Sciatic nerve (tissue), 2 donors: ENCODE results near the gene ZNF512B. TPM values are rescaled to one million over a fixed set of nuclear protein-coding genes. Genes with fewer than 3 reads are reported as not detected.
A peak's percentile ranks its signal among the peaks of the same experiment; 100 is the strongest.
"Not testable (repeated sequence)": the region's sequence is repeated elsewhere in the genome, so short reads cannot be mapped to it uniquely, and the experiment has no call there.

Experiments
- ATAC-seq: fragments of 200-7000 bp; cut with Tn5 transposase; one replicate; pipeline ENCODE4 v1.9.1; 2020; ENCODE audit warnings: mild to moderate bottlenecking, moderate library complexity
- DNase-seq: peaks from one replicate; pipeline ENCODE4 v3.0.0-alpha.2; 2020; ENCODE audit warnings: low spot score
- intact Hi-C: fragments of 100-400 bp; cut with DNase I; formaldehyde crosslinking; loops from one replicate; pipeline ENCODE4 v1.14.2; 2022
- total RNA-seq: library from RNA; stranded (reverse); fragmentation: NEBNext Ultra II Directional; extraction: Animal tissue kit (Norgen Biotek cat#: 25700); gene quantifications from one replicate; pipeline ENCODE4 v1.2.1, GENCODE V29; 2021
- donor health status: DM: no; HTN: no; CAD: no.
- donor health status: DM: no; HTN: no; CAD: no.

Gene ZNF512B
- 13.6 TPM for total RNA-seq

DNA sequence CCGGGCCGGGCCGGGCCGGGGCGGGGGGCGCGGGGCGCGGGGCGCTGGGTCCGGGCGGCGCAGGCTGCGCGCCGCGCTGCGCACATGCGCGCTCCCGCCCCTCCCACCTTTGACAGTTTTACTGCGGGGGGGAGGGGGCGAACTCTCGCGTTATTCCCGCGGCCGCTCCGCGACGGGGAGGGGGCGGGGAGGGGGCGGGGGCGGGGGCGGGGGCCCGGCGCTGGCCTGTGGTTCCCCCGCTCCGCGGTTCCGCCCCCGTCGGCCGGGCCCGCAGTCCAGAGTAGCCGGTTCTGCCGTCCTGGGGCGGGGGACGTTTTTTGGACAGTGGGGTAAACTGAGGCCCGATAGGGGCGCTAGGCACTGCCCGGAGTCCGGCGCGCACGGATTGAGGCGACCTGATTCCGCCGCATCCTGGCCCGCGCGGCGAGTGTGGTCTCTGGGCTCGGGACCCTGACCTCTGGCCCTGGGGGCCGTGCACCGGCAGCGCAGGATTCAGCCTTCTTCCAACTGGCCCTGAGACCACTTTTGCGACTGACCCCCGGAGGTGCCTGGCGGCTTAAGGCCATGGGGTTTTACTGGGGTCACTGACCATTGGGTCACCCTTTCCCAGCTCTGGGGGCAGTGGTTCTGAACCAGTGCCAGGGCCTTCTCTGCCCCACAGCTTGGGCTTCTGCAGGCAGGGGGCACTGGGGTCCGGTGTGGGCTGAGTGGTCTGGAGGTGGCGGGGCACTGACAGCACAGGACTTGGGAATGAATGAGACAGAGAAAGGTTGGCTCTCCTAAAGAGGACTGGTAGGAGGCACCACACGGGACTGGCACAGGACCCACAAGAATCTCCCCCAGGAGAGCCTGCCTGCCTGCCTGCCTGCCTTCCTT lies at the start of gene ZNF512B:
Gene ZNF512B, minus strand, starts transcription at position 93 of the 876 bp plus-strand sequence. CDS start 1,980 bp downstream, outside the sequence.
- intact Hi-C loops = no loop called here
- DNase-seq = peak; percentile 81
- peak; percentile 31 for ATAC-seq

GRCh38 chr20:64015635-64016034 lies 45.9 kb upstream of the ZNF512B start:
- ATAC-seq (no peak), DNase-seq (no peak)
- intact Hi-C loops = no loop called here

GRCh38 chr20:64012385-64013154 lies 42.8 kb upstream of the ZNF512B start:
- intact Hi-C loops, ATAC-seq, DNase-seq: not testable (repeated sequence)

DNA sequence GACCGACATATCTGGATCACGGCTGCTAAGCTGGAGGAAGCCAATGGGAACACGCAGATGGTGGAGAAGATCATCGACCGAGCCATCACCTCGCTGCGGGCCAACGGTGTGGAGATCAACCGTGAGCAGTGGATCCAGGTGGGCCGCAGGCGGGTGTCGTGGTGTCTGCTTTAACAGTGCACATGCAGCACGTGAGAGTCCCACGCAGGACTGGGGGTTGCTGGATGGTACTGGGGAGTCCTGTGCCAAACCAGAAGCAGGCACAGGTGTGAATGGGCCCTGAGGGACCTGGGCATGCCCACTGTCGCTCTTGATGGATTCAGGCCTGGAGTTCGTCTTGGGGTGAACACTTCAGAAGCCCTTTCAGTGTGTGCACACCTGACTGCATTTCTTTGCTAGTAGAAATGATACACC lies 41.6 kb upstream of the ZNF512B start:
- DNase-seq = no peak
- intact Hi-C loops = no loop called here
- no peak for ATAC-seq

DNA sequence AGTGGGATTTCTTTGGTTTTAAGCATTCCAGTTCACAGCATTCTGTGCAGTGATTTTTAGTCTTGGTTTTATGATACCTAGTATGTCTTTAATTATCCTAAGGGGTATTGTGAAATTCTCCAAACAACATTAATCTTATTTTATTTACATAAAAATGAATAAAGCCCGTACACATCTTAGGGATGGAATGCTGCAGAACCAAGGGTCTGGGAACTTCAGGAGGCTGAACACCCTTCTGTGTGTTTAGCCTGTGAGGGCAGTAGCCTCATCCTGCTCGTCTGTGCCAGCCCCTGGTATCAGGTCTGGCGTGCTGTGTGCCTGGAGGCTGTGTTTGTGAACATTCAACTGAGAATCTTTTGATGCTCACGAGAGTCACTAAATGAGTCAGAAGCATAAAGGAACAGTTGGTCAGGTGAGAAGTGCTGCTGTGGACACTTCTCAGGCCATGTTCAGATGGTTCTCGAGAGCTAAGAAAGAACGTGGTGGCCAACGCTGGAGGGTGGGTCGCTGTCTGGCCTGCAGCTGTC lies 41.0 kb upstream of the ZNF512B start:
- no peak for ATAC-seq
- no peak for DNase-seq
- intact Hi-C loops = no loop called here

DNA sequence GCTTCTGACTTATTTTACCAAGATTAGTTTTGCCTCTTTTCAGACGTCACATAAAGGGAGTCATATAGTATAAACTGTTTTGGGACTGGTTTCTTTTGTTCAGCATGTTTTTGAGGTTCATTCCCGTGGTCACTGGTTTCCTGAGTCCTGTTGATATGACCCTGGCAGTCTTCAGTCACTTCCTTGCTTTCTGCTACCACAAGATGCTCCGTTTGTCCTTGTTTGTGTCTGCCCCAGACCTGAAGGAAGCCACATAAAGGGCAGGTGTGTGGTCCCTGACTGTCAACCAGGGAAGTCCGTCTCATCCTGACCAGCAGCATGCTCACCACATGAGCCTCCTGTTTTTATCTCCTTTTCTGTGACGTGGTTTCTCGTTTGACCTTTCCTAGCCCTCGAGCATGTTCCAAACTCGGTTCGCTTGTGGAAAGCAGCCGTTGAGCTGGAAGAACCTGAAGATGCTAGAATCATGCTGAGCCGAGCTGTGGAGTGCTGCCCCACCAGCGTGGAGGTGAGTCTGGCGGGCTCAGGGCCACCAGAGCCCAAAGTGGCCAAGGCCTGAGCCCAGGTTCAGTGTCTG lies 40.2 kb upstream of the ZNF512B start:
- ATAC-seq = no peak
- intact Hi-C loops = no loop called here
- no peak for DNase-seq

DNA sequence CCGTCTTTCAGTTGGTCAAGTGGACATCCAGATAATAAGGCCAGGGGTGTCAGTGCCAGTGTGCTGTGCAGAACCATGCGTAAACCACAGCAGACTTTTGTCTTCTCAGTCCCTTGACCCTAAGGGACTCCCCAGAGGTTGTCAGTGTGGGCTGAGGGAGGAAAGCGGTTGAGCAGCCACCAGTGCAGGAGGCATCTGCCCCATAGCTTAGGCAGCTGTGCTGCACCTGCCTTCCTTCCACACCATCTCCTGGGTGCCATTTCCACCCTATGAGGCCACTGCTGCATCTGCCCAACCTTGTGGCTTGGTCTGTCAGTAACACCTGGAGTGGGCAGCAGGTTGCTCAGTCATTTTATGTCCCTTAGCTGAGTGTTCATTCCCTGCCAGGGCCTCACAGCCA lies 37.2 kb upstream of the ZNF512B start:
- intact Hi-C loops = no loop called here
- ATAC-seq (no peak), DNase-seq (no peak)

- DNase-seq = no peak
- intact Hi-C loops = no loop called here
- no peak for ATAC-seq
Observed at GRCh38 chr20:64006490-64006889, 36.8 kb upstream of the ZNF512B start.

DNA sequence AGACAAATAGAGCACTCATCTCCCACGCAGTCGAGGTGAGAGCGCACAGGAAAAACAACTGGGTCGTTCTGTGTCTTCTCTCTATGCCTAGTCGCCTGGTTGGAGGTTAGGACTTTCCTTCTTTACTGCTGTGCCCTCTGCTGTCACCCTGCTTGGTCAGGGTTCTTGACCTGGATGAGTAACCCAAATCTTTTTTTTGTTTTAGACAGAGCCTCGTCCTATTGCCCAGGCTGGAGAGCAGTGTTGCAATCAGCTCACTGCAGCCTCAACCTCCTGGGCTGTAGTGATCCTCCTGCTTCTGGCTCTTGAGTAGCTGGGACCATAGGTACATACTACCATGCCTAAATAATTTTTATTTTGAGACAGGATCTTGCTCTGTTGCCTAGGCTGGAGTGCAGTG lies 35.7 kb upstream of the ZNF512B start:
- intact Hi-C loops = no loop called here
- ATAC-seq (no peak), DNase-seq (no peak)

DNA sequence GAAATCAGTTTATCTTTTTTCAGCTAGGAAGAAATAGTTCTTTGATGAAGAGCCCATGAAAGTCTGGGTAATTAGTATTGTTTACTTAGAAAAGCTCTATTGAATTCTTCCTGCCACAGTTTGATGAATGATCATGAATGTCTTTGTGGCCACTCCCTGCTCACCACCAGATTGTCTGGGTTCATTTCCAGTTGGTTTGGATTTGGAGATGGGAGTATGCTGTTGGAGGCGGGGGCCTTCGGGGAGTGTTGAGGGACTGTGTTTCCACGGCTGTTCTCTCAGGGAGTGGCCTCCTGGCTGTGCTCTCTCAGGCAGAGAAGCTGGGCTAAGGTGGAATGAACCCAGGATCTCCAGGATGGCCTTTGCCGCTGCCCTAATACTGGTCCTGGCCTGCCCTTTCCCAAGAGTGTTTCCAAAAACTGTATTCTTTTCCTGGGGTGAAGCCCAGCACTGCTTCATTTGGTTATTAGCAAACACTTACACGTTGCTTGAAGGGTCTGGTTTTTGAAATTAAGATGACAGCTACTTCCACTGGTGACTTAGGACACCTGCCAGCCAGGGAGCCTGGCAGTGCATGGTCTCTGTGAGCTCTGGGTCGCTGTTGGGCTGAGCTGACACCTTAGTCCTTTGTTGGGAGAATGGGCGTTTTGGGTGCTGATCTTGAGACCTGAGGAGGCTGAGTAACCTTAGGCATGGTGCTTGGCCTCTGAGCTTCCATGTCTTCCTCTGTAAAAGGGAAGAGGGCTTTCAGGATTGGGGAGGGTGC lies 34.4 kb upstream of the ZNF512B start:
- ATAC-seq = no peak
- intact Hi-C loops = no loop called here
- no peak for DNase-seq

- ATAC-seq (no peak), DNase-seq (no peak)
- intact Hi-C loops = no loop called here
Observed at GRCh38 chr20:64001607-64002011, 31.9 kb upstream of the ZNF512B start.

DNA sequence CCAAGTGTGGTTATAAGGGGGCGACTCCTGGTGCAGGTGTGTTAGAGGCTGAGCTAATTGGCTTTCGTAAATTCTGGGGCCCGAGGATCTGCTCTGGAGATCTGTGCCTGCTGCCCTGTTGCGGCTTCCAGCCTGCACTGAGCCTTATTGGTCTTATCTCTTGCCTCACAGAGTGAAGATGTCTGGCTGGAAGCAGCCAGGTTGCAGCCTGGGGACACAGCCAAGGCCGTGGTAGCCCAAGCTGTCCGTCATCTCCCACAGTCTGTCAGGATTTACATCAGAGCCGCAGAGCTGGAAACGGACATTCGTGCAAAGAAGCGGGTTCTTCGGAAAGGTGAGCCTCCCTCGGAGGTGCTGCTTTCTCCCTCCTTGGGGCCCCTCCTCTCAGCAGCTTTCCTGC lies 31.2 kb upstream of the ZNF512B start:
- intact Hi-C loops = no loop called here
- ATAC-seq (no peak), DNase-seq (no peak)

DNA sequence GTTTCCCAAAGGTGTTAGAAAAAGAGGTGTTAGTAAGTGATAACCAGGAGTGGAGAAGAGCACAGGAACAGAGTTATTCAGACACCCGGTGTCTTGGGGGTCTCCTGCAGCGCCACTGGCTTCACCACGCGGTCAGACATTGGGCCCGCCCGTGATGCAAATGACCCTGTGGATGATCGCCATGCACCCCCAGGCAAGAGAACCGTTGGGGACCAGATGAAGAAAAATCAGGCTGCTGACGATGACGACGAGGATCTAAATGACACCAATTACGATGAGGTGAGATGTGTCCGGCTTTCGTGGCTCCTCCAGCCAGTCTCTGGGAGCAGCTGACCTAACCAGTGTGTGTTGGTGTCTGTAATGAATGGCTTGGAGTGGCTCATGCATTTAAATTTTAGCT lies 13.2 kb upstream of the ZNF512B start:
- intact Hi-C loops = no loop called here
- DNase-seq (no peak), ATAC-seq (no peak)

DNA sequence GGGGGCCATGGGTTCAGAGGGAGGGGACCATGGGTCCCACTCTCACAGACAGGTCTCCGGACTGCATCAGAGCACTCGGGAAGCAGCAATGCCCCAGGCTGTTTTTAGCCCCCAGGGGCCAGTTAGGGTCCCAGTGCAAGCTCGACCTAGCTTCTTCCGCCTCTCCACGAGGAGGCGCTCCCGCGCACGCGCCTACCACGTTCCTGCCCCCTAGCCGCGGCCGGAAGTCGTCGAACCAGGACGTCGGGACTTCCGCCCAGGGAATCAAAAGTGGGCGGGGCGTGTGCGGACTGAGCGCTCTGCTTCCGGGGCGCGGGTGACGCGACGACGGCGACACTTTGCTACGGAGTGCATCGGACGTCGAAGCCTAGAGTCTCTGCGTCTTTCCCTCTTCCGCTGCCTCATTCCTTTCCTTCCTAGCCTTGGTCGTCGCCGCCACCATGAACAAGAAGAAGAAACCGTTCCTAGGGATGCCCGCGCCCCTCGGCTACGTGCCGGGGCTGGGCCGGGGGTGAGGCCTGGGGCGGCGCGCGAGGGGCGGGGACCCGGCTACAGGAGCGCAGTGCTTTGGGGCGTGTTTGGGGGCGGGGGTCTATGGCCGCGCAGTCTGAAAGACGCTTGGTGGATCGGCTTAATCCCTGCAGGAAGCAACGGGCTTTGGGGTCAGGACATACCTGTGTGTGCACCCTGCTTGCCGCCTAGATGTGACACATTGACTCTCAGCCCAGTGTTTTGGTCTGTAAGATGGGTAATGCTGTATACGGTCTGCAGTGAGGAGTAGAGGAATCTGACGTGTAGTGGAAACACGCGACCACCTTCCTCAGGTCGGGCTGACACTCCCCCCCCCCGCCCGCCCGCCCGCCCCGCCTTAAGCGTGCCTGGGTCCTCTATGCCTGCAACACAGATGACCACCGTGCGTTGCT lies 11.3 kb upstream of the ZNF512B start, which contains the start of gene PRPF6:
Gene PRPF6, plus strand, starts transcription at position 327 of the 923 bp plus-strand sequence. Its CDS starts 114 bp downstream, at position 441.
- ATAC-seq (peak; percentile 96), DNase-seq (peak; percentile 97)
- intact Hi-C loops = no loop called here

- DNase-seq (no peak), ATAC-seq (peak; percentile 56)
- intact Hi-C loops = no loop called here
Observed at GRCh38 chr20:63980317-63980805, 10.6 kb upstream of the ZNF512B start.

DNA sequence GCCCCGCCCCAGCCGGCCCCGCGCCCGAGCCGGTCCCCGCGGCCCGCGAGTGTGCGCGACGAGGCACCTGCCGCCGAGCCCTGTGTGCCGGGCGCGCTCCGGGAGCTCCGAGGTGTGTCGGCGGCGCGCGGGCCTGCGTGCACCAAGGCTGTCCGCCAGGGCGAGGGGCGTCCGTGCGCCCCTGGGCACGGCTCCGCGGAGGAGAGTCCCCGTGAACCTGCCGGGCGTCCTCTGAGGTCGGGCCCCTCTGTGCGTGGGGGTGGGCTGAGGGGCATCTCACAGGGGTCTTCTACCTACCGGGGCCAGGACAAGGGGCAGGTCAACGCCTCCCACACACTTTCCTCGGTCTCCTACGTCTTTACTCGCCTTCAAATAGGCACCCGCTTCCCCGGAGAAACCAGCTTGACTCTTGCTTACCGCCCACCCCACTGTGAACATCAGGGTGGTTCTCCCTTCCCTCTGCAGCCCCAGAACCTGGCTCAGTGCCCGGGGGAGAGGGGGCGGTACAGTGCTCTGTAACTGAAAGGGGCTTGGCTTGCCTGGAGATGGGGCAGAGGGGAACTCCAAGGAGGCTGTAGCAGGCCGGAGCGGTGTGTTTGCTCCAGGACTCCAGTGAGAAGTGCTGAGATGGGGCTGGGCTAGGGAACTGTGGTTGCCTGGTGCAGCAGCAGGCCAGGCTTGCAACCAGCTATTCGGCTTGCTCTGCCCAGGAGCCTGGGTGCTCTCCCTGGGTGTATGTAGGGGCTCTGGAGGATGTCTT lies 10.0 kb upstream of the ZNF512B start, which contains the start of gene SAMD10:
Gene SAMD10, minus strand, starts transcription at position 86 of the 760 bp plus-strand sequence. CDS start 175 bp downstream, outside the sequence.
- intact Hi-C loops = loop anchor here (5.0 kb wide), 1 partner anchor 442 kb away; the partner anchor contains the start of gene PTK6
- DNase-seq (peak; percentile 80), ATAC-seq (peak; percentile 23)

DNA sequence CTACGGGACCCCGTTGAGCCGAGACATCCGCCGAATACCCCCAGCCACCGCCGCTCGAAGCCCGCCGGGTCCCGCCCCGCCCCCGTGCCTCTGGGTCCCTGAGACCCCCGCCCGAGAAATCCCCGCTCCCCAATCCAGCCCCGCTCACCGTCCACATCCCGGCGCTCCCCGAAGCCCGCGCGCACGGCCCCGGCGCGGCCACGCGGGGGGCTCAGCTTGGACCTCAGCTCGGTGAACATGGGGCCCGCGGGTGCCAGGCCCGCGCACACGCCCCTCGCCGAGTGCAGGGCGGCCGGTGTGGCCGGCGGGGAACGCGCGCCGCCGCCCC lies 9.5 kb upstream of the ZNF512B start:
- no peak for DNase-seq
- ATAC-seq = no peak
- intact Hi-C loops = loop anchor here (5.0 kb wide), 1 partner anchor 442 kb away; the partner anchor contains the start of gene PTK6
